D341Med (cell line): ENCODE results near the gene NCAM2.
A peak's percentile ranks its signal among the peaks of the same experiment; 100 is the strongest.
"Not testable (repeated sequence)": the region's sequence is repeated elsewhere in the genome, so short reads cannot be mapped to it uniquely, and the experiment has no call there.

ENCODE experiments used
- DNase-seq: peaks from one replicate; pipeline ENCODE4 v3.0.0; 2012; ENCODE audit warnings: low spot score

NCAM2 gene

GRCh38 chr21:21324297-21324696 is 326.1 kb downstream of the NCAM2 start:
- DNase-seq = peak; percentile 10

GRCh38 chr21:21332492-21332891 is 334.3 kb downstream of the NCAM2 start:
- DNase-seq = no peak

- DNase-seq = no peak
Measured at GRCh38 chr21:21341041-21341440, 342.8 kb downstream of the NCAM2 start.

- DNase-seq = no peak
Measured at GRCh38 chr21:21345296-21345695, 347.1 kb downstream of the NCAM2 start.

GRCh38 chr21:21345872-21346271 is 347.7 kb downstream of the NCAM2 start:
- DNase-seq = no peak

- DNase-seq = no peak
Measured at GRCh38 chr21:21366277-21366676, 368.1 kb downstream of the NCAM2 start.

- DNase-seq = no peak
Measured at GRCh38 chr21:21367583-21367982, 369.4 kb downstream of the NCAM2 start.

GRCh38 chr21:21373969-21374368 is 375.8 kb downstream of the NCAM2 start:
- DNase-seq = no peak

- no peak for DNase-seq
Measured at GRCh38 chr21:21383126-21383525, 384.9 kb downstream of the NCAM2 start.

- DNase-seq = no peak
Measured at GRCh38 chr21:21384977-21385376, 386.8 kb downstream of the NCAM2 start.

GRCh38 chr21:21385404-21385803 is 387.2 kb downstream of the NCAM2 start:
- no peak for DNase-seq

GRCh38 chr21:21387916-21388315 is 389.7 kb downstream of the NCAM2 start:
- DNase-seq = no peak

- DNase-seq = no peak
Measured at GRCh38 chr21:21394064-21394463, 395.9 kb downstream of the NCAM2 start.

- no peak for DNase-seq
Measured at GRCh38 chr21:21396424-21396823, 398.2 kb downstream of the NCAM2 start.

GRCh38 chr21:21397464-21397863 is 399.3 kb downstream of the NCAM2 start:
- DNase-seq = no peak

GRCh38 chr21:21401444-21401843 is 403.2 kb downstream of the NCAM2 start:
- no peak for DNase-seq

- not testable (repeated sequence) for DNase-seq
Measured at GRCh38 chr21:21402187-21402586, 404.0 kb downstream of the NCAM2 start.

- not testable (repeated sequence) for DNase-seq
Measured at GRCh38 chr21:21404261-21404660, 406.1 kb downstream of the NCAM2 start.

- no peak for DNase-seq
Measured at GRCh38 chr21:21406921-21407320, 408.7 kb downstream of the NCAM2 start.

- DNase-seq = no peak
Measured at GRCh38 chr21:21412096-21412495, 413.9 kb downstream of the NCAM2 start.

GRCh38 chr21:21415741-21416140 is 417.5 kb downstream of the NCAM2 start:
- DNase-seq = no peak

- no peak for DNase-seq
Measured at GRCh38 chr21:21434944-21435343, 436.7 kb downstream of the NCAM2 start.

- no peak for DNase-seq
Measured at GRCh38 chr21:21436012-21436534, 437.9 kb downstream of the NCAM2 start.

GRCh38 chr21:21439761-21440160 is 441.6 kb downstream of the NCAM2 start:
- DNase-seq = no peak

- no peak for DNase-seq
Measured at GRCh38 chr21:21457077-21457476, 458.9 kb downstream of the NCAM2 start.
